ENCODE measurements around the gene CLSTN2. TPM values are rescaled to one million over a fixed set of nuclear protein-coding genes. Genes with fewer than 3 reads are reported as not detected.

The CLSTN2 gene
- total and polyA plus RNA-seq, 2 of the 4 experiments (the other 2 are of a cell fraction) = under 0.01 to 0.07 TPM

DNA sequence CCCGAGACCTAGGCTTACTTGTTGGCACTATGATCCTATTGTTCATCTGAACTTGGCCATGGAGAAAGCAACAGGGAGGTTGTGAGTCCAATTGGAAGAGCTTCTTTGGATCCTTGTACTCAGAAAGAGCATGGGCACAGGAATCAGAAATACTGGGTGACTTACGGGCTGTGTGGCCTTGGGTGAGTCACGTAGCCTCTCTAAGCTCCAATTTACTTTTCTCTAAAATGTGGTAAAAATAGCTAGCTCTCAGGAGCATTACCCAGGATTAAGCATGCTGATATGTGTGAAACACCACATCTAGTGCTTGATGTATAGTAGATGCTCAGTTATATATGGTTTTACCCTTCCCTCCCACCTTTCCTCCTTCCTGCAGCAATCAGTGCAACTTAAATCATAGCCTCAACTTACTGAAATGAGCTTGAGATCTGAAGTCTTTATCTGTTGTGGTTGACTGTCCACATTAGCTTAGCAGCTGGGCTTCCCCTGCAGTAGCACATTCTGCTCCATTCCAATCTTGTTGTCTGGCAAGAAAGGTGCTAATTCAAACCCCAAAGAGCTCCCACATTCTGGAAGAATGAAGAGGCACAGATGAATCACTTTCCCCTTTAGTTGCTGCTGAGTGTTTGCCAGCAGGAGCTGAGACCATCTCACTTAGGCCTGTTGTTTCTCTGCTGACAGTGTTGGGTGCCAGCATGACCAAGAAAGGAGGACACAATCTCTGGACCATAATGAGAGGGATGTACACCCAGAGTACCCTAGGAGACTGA is 443.8 kb downstream of the CLSTN2 start:
- Histone ChIP-seq H3K27ac (ENCODE audit: insufficient read depth, low read length) (no peak overlapping the region), H3K27me3 (ENCODE audit: control insufficient read depth, insufficient read depth, low read length) (no peaks in the 10 kb centered on the region), H3K56ac (ENCODE audit: extremely low read depth, insufficient read depth, low read length) (no peak overlapping the region), H2AK5ac (ENCODE audit: low read depth, low read length) (no peak overlapping the region), H2BK20ac (ENCODE audit: low read depth, low read length) (no peak overlapping the region), H3K79me1 (ENCODE audit: low read depth in 1 of 2, low read length in 2 of 2) (no peaks in the 10 kb centered on the region), H3K4me1 (ENCODE audit: control insufficient read depth, insufficient read depth, low read length) (no peaks in the 10 kb centered on the region), H3K4me2 (ENCODE audit: low read depth, low read length) (no peak overlapping the region), H2BK15ac (ENCODE audit: low read depth, low read length) (no peak overlapping the region), H3K4me3 (ENCODE audit: insufficient read depth, low read depth, low read length) (no peak overlapping the region), H2BK120ac (ENCODE audit: low read depth, low read length) (no peak overlapping the region), H3K9me1 (ENCODE audit: insufficient read depth, low read length) (no peaks in the 10 kb centered on the region), H3K4ac (ENCODE audit: low read depth, low read length) (no peak overlapping the region), H2AFZ (replicated peaks; ENCODE audit: low read length, poor library complexity) (no peak overlapping the region), H3K14ac (replicated peaks; ENCODE audit: low read depth, low read length) (no peak overlapping the region), H4K91ac (ENCODE audit: insufficient read depth, low read depth, low read length) (no peak overlapping the region), H3K9ac (ENCODE audit: low read depth, low read length) (no peak overlapping the region), H3K36me3 (ENCODE audit: control insufficient read depth, insufficient read depth, low read length) (no peaks in the 10 kb centered on the region), H4K8ac (ENCODE audit: low read depth in 2 of 2, low read length in 2 of 2) (no peak overlapping the region), H2AK9ac (replicated peaks; ENCODE audit: low read depth, low read length, poor library complexity) (no peak overlapping the region), H3K23ac (ENCODE audit: low read depth, low read length) (no peak overlapping the region), H4K5ac (ENCODE audit: low read depth, low read length) (no peak overlapping the region), H4K20me1 (ENCODE audit: insufficient read depth, low read length) (no peaks in the 10 kb centered on the region), H3K9me3 (ENCODE audit: control insufficient read depth, insufficient read depth, low read length) (no peaks in the 10 kb centered on the region), H3K18ac (ENCODE audit: low read depth, low read length) (no peak overlapping the region), H2BK5ac (ENCODE audit: low read depth, low read length, poor library complexity, severe bottlenecking) (no peak overlapping the region)
- dilution Hi-C loops (cut with HindIII; ENCODE audit: low sequenced_read_pairs, unreplicated experiment) (no loop called here), intact Hi-C loops (cut with micrococcal nuclease) (no loop called here), in situ Hi-C loops (cut with MboI; ENCODE audit: low sequenced_read_pairs) (no loop called here)
- DNase-seq = no peak
- POLR2A ChIA-PET (ENCODE audit: unreplicated experiment) = no interaction called here
- CTCF ChIA-PET = no interaction called here
- 0% methylated on average over 1 of the region's 3 CpGs; no CpG with 5 or more reads in 1 of the 2 experiments for WGBS, 2 experiments (ENCODE audit: extremely low coverage in 2 of 2, insufficient read length in 1 of 2)
- BruUV-seq (replicated peaks) = no TSS peak
- ATAC-seq (ENCODE audit: low read depth) = no peak
- TF ChIP-seq CHD1 (IDR thresholded peaks at IDR 0.05; ENCODE audit: low read depth, low read length) (no peak), BHLHE40 (IDR thresholded peaks at IDR 0.05; ENCODE audit: low read depth, low read length) (no peak), MXI1 (IDR thresholded peaks at IDR 0.05; ENCODE audit: borderline replicate concordance, low read depth, low read length) (no peak), RFX5 (IDR thresholded peaks at IDR 0.05; ENCODE audit: low read depth, low read length) (no peak), SMC3 (IDR thresholded peaks at IDR 0.05; ENCODE audit: low read depth, low read length) (no peak), FOS (IDR thresholded peaks at IDR 0.05; ENCODE audit: low read depth, low read length) (no peak), MAFK (IDR thresholded peaks at IDR 0.05; ENCODE audit: low read depth, low read length) (no peak), MAZ (IDR thresholded peaks at IDR 0.05; ENCODE audit: borderline replicate concordance, low read depth, low read length) (no peak), CEBPB (IDR thresholded peaks at IDR 0.05; ENCODE audit: low read depth, low read length) (no peak), NFE2L2 (IDR thresholded peaks at IDR 0.05; ENCODE audit: low read depth, low read length) (no peak), RCOR1 (IDR thresholded peaks at IDR 0.05; ENCODE audit: insufficient replicate concordance, low read length) (no peak), POLR2A (IDR thresholded peaks at IDR 0.05; ENCODE audit: low read depth, low read length) (no peak), RAD21 (IDR thresholded peaks at IDR 0.05; ENCODE audit: low read length) (no peak)
- TF ChIP-seq, protein P1, sequence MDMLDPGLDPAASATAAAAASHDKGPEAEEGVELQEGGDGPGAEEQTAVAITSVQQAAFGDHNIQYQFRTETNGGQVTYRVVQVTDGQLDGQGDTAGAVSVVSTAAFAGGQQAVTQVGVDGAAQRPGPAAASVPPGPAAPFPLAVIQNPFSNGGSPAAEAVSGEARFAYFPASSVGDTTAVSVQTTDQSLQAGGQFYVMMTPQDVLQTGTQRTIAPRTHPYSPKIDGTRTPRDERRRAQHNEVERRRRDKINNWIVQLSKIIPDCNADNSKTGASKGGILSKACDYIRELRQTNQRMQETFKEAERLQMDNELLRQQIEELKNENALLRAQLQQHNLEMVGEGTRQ (IDR thresholded peaks at IDR 0.05; ENCODE audit: low read depth, low read length) = no peak
- TF ChIP-seq, protein P2, sequence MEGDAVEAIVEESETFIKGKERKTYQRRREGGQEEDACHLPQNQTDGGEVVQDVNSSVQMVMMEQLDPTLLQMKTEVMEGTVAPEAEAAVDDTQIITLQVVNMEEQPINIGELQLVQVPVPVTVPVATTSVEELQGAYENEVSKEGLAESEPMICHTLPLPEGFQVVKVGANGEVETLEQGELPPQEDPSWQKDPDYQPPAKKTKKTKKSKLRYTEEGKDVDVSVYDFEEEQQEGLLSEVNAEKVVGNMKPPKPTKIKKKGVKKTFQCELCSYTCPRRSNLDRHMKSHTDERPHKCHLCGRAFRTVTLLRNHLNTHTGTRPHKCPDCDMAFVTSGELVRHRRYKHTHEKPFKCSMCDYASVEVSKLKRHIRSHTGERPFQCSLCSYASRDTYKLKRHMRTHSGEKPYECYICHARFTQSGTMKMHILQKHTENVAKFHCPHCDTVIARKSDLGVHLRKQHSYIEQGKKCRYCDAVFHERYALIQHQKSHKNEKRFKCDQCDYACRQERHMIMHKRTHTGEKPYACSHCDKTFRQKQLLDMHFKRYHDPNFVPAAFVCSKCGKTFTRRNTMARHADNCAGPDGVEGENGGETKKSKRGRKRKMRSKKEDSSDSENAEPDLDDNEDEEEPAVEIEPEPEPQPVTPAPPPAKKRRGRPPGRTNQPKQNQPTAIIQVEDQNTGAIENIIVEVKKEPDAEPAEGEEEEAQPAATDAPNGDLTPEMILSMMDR (conservative IDR thresholded peaks at IDR 0.05; ENCODE audit: low read depth, low read length) = no peak
- TF ChIP-seq, protein P3, sequence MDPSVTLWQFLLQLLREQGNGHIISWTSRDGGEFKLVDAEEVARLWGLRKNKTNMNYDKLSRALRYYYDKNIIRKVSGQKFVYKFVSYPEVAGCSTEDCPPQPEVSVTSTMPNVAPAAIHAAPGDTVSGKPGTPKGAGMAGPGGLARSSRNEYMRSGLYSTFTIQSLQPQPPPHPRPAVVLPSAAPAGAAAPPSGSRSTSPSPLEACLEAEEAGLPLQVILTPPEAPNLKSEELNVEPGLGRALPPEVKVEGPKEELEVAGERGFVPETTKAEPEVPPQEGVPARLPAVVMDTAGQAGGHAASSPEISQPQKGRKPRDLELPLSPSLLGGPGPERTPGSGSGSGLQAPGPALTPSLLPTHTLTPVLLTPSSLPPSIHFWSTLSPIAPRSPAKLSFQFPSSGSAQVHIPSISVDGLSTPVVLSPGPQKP (IDR thresholded peaks at IDR 0.05; ENCODE audit: borderline replicate concordance, low read depth, low read length) = no peak

Data from IMR-90 (cell line).